GM19328 (cell line): ENCODE data around the gene MACROD2.
"Not testable (repeated sequence)": the region's sequence is repeated elsewhere in the genome, so short reads cannot be mapped to it uniquely, and the experiment has no call there.

Source experiments
- ATAC-seq: cut with Tn5 transposase; IDR thresholded peaks from one replicate; pipeline ENCODE4 v1.9.1; 2021; ENCODE audit warnings: mild to moderate bottlenecking, moderate library complexity; ENCODE audit not compliant: unreplicated experiment

Gene MACROD2

GRCh38 chr20:15113144-15113773 lies 1117.9 kb downstream of the MACROD2 start:
- ATAC-seq: no peak

GRCh38 chr20:15119852-15120487 lies 1124.7 kb downstream of the MACROD2 start:
- ATAC-seq: no peak

- ATAC-seq: no peak
Observed at GRCh38 chr20:15122613-15123012, 1127.3 kb downstream of the MACROD2 start.

GRCh38 chr20:15131176-15131575 lies 1135.9 kb downstream of the MACROD2 start:
- ATAC-seq: no peak

GRCh38 chr20:15138548-15139126 lies 1143.3 kb downstream of the MACROD2 start:
- no peak for ATAC-seq

- ATAC-seq: no peak
Observed at GRCh38 chr20:15139522-15139921, 1144.2 kb downstream of the MACROD2 start.

GRCh38 chr20:15140286-15140685 lies 1145.0 kb downstream of the MACROD2 start:
- ATAC-seq: no peak

GRCh38 chr20:15140940-15141339 lies 1145.6 kb downstream of the MACROD2 start:
- not testable (repeated sequence) for ATAC-seq

GRCh38 chr20:15141861-15142260 lies 1146.5 kb downstream of the MACROD2 start:
- no peak for ATAC-seq

GRCh38 chr20:15143478-15143877 lies 1148.2 kb downstream of the MACROD2 start:
- no peak for ATAC-seq

GRCh38 chr20:15144916-15145315 lies 1149.6 kb downstream of the MACROD2 start:
- ATAC-seq: no peak

- no peak for ATAC-seq
Observed at GRCh38 chr20:15146948-15147347, 1151.6 kb downstream of the MACROD2 start.

- no peak for ATAC-seq
Observed at GRCh38 chr20:15154070-15154469, 1158.8 kb downstream of the MACROD2 start.

- ATAC-seq: no peak
Observed at GRCh38 chr20:15155848-15156401, 1160.6 kb downstream of the MACROD2 start.

- ATAC-seq: no peak
Observed at GRCh38 chr20:15158533-15158932, 1163.2 kb downstream of the MACROD2 start.

GRCh38 chr20:15162079-15162647 lies 1166.8 kb downstream of the MACROD2 start:
- ATAC-seq: no peak

GRCh38 chr20:15163632-15164031 lies 1168.3 kb downstream of the MACROD2 start:
- no peak for ATAC-seq

- ATAC-seq: no peak
Observed at GRCh38 chr20:15164726-15165125, 1169.4 kb downstream of the MACROD2 start.

GRCh38 chr20:15166744-15167143 lies 1171.4 kb downstream of the MACROD2 start:
- ATAC-seq: no peak

GRCh38 chr20:15171016-15171415 lies 1175.7 kb downstream of the MACROD2 start:
- no peak for ATAC-seq

GRCh38 chr20:15176929-15177328 lies 1181.6 kb downstream of the MACROD2 start:
- no peak for ATAC-seq

GRCh38 chr20:15178581-15178980 lies 1183.3 kb downstream of the MACROD2 start:
- ATAC-seq: no peak
